Measurements from ENCODE around the gene PPM1E.
"Not testable (repeated sequence)": the region's sequence is repeated elsewhere in the genome, so short reads cannot be mapped to it uniquely, and the experiment has no call there.

PPM1E gene

GRCh38 chr17:58755577-58756245 is at the start of gene PPM1E:
TSS of gene PPM1E (plus strand) at chr17:58755854.
- DNase-seq, result no peak

GRCh38 chr17:58706351-58707140 is 49.1 kb upstream of the PPM1E start:
- no peak for DNase-seq

GRCh38 chr17:58710948-58711552 is 44.6 kb upstream of the PPM1E start:
- no peak for DNase-seq

GRCh38 chr17:58722274-58722673 is 33.4 kb upstream of the PPM1E start:
- no peak for DNase-seq

GRCh38 chr17:58722696-58723095 is 33.0 kb upstream of the PPM1E start:
- no peak for DNase-seq

GRCh38 chr17:58728798-58729197 is 26.9 kb upstream of the PPM1E start:
- no peak for DNase-seq

GRCh38 chr17:58730937-58731336 is 24.7 kb upstream of the PPM1E start:
- no peak for DNase-seq

- DNase-seq, result no peak
Measured at GRCh38 chr17:58734040-58734439, 21.6 kb upstream of the PPM1E start.

GRCh38 chr17:58734811-58735210 is 20.8 kb upstream of the PPM1E start:
- no peak for DNase-seq

- no peak for DNase-seq
Measured at GRCh38 chr17:58741121-58741625, 14.5 kb upstream of the PPM1E start.

- DNase-seq, result no peak
Measured at GRCh38 chr17:58747674-58748073, 8.0 kb upstream of the PPM1E start.

GRCh38 chr17:58749627-58750026 is 6.0 kb upstream of the PPM1E start:
- DNase-seq, result not testable (repeated sequence)

GRCh38 chr17:58753026-58753425 is 2.6 kb upstream of the PPM1E start:
- no peak for DNase-seq

- DNase-seq, result no peak
Measured at GRCh38 chr17:58755269-58755576, 431 bp upstream of the PPM1E start.

GRCh38 chr17:58756246-58757161 is 850 bp downstream of the PPM1E start:
- no peak for DNase-seq

- no peak for DNase-seq
Measured at GRCh38 chr17:58757162-58757613, 1.5 kb downstream of the PPM1E start.

GRCh38 chr17:58758890-58759289 is 3.2 kb downstream of the PPM1E start:
- DNase-seq, result no peak

GRCh38 chr17:58759522-58759921 is 3.9 kb downstream of the PPM1E start:
- DNase-seq, result no peak

GRCh38 chr17:58760248-58760647 is 4.6 kb downstream of the PPM1E start:
- no peak for DNase-seq

GRCh38 chr17:58763263-58763662 is 7.6 kb downstream of the PPM1E start:
- DNase-seq, result no peak

- DNase-seq, result no peak
Measured at GRCh38 chr17:58764373-58764772, 8.7 kb downstream of the PPM1E start.

- DNase-seq, result not testable (repeated sequence)
Measured at GRCh38 chr17:58778482-58778881, 22.8 kb downstream of the PPM1E start.

- DNase-seq, result no peak
Measured at GRCh38 chr17:58779446-58779845, 23.8 kb downstream of the PPM1E start.
